Measurements from ENCODE around the gene ZNF30.

ZNF30 gene

GRCh38 chr19:34959021-34959420 is 32.3 kb downstream of the ZNF30 start:
- no peak for DNase-seq (ENCODE audit: low spot score)
- in situ Hi-C loops (cut with MboI; ENCODE audit: low pct_unique_long_range_greater_than_20kb, low sequenced_read_pairs, unreplicated experiment) = no loop called here
- TF ChIP-seq CTCF (IDR thresholded peaks at IDR 0.05; ENCODE audit: extremely low read depth, insufficient read depth, missing control alignments) = no peak

GRCh38 chr19:34960103-34960805 is 33.6 kb downstream of the ZNF30 start:
- in situ Hi-C loops (cut with MboI; ENCODE audit: low pct_unique_long_range_greater_than_20kb, low sequenced_read_pairs, unreplicated experiment) = loop anchor here (10.0 kb wide), 1 partner anchor 55 kb away; no protein-coding TSS in a partner anchor
- TF ChIP-seq CTCF (IDR thresholded peaks at IDR 0.05; ENCODE audit: extremely low read depth, insufficient read depth, missing control alignments) = no peak
- no peak for DNase-seq (ENCODE audit: low spot score)

GRCh38 chr19:34960940-34961679 is 34.4 kb downstream of the ZNF30 start:
- no peak for DNase-seq (ENCODE audit: low spot score)
- TF ChIP-seq CTCF (IDR thresholded peaks at IDR 0.05; ENCODE audit: extremely low read depth, insufficient read depth, missing control alignments) = no peak
- in situ Hi-C loops (cut with MboI; ENCODE audit: low pct_unique_long_range_greater_than_20kb, low sequenced_read_pairs, unreplicated experiment) = loop anchor here (10.0 kb wide), 1 partner anchor 54 kb away; no protein-coding TSS in a partner anchor

- no peak for DNase-seq (ENCODE audit: low spot score)
- in situ Hi-C loops (cut with MboI; ENCODE audit: low pct_unique_long_range_greater_than_20kb, low sequenced_read_pairs, unreplicated experiment) = loop anchor here (10.0 kb wide), 1 partner anchor 53 kb away; no protein-coding TSS in a partner anchor
- no peak for TF ChIP-seq CTCF (IDR thresholded peaks at IDR 0.05; ENCODE audit: extremely low read depth, insufficient read depth, missing control alignments)
Measured at GRCh38 chr19:34961775-34962686, 35.3 kb downstream of the ZNF30 start.

GRCh38 chr19:34962687-34963572 is 36.2 kb downstream of the ZNF30 start:
- in situ Hi-C loops (cut with MboI; ENCODE audit: low pct_unique_long_range_greater_than_20kb, low sequenced_read_pairs, unreplicated experiment) = loop anchor here (10.0 kb wide), 1 partner anchor 52 kb away; no protein-coding TSS in a partner anchor
- TF ChIP-seq CTCF (IDR thresholded peaks at IDR 0.05; ENCODE audit: extremely low read depth, insufficient read depth, missing control alignments) = no peak
- DNase-seq (ENCODE audit: low spot score) = no peak

Measured in GM13977 (cell line).